HepG2 (cell line): ENCODE data around the gene NUP214. TPM values are rescaled to one million over a fixed set of nuclear protein-coding genes. Genes with fewer than 3 reads are reported as not detected.

Source experiments
- ATAC-seq: fragments of 200-7000 bp; cut with Tn5 transposase; 3 replicates; pipeline ENCODE4 v1.9.1; 2020; ENCODE audit warnings: mild to moderate bottlenecking, moderate library complexity
- BruUV-seq: library from RNA; stranded (reverse); fragments of 400-500 nt; replicated peaks from 2 replicates; lab custom pipeline; 2021; lab: Mats Ljungman, UMichigan
- CTCF ChIA-PET: fragments of 300-600 bp; formaldehyde crosslinking; extraction: SDS; loops from one replicate; lab custom pipeline; 2021; ENCODE audit warnings: low total read pairs, inconsistent platforms, low intra/inter-chr PET ratio; lab: Yijun Ruan, JAX
- POLR2A ChIA-PET: fragments of 350-600 bp; sonication (Branson Sonifier 250); formaldehyde crosslinking; loops from one replicate; lab custom pipeline; 2020; ENCODE audit warnings: antibody characterized with exemption, inconsistent platforms; lab: Yijun Ruan, JAX
- DNase-seq: peaks from one replicate; pipeline ENCODE4 v3.0.0-alpha.2; 2015; ENCODE audit warnings: low spot score
- FAIRE-seq: peaks from 3 replicates; lab custom pipeline; 2011; peaks lifted over from hg19 to GRCh38; lab: Jason Lieb, UNC
- H2AFZ ChIP-seq: one replicate; pipeline ENCODE4 v1.6.1; 2011; ENCODE audit warnings: low read length, inconsistent platforms
- H3K27ac ChIP-seq: fragments of 300-600 bp; 3 replicates; pipeline ENCODE4 v1.8.0; 2011; ENCODE audit warnings: mixed run types, mild to moderate bottlenecking, mixed read lengths, low read length, inconsistent platforms; ENCODE audit not compliant: insufficient read depth; ENCODE audit errors: extremely low read length
- H3K27me3 ChIP-seq, 2 experiments: fragments of 200-600 bp in 1 of 2; 2 replicates in 1 of 2; 3 replicates in 1 of 2; pipeline versions ENCODE4 v1.6.0 to v1.8.0; 2011; ENCODE audit warnings: low read length in 2 of 2, mild to moderate bottlenecking in 2 of 2, moderate library complexity in 2 of 2, inconsistent platforms in 1 of 2; ENCODE audit not compliant: insufficient read depth in 2 of 2, control insufficient read depth in 1 of 2
- H3K36me3 ChIP-seq, 2 experiments: fragments of 200-600 bp in 1 of 2; replicated peaks in 1 of 2; 2 replicates in 1 of 2; 3 replicates in 1 of 2; pipeline versions ENCODE4 v1.5.1 to v1.8.0; 2011; ENCODE audit warnings: low read length in 2 of 2, inconsistent platforms in 1 of 2; ENCODE audit not compliant: insufficient read depth in 2 of 2, control insufficient read depth in 1 of 2
- H3K4me1 ChIP-seq: 2 replicates; pipeline ENCODE4 v1.5.1; 2012; ENCODE audit warnings: low read length, inconsistent platforms; ENCODE audit not compliant: insufficient read depth
- H3K4me2 ChIP-seq: 2 replicates; pipeline ENCODE4 v1.6.0; 2011; ENCODE audit warnings: low read depth, low read length, inconsistent platforms
- H3K4me3 ChIP-seq, 3 experiments: fragments of 200-600 bp in 1 of 3; sonication (generic), shearing (Covaris generic) in 1 of 3; replicated peaks in 1 of 3; 2 replicates each; pipeline ENCODE4 v1.5.1; 2011 to 2016; ENCODE audit warnings: low read length in 3 of 3, inconsistent platforms in 2 of 3, low read depth in 2 of 3, mild to moderate bottlenecking in 2 of 3, control low read depth in 1 of 3, mixed read lengths in 1 of 3; ENCODE audit not compliant: insufficient read depth in 1 of 3
- H3K79me2 ChIP-seq: one replicate; pipeline ENCODE4 v1.6.1; 2011; ENCODE audit warnings: low read length, inconsistent platforms; ENCODE audit not compliant: insufficient read depth
- H3K9ac ChIP-seq: 2 replicates; pipeline ENCODE4 v1.6.0; 2011; ENCODE audit warnings: mild to moderate bottlenecking, low read depth, low read length, inconsistent platforms; ENCODE audit not compliant: insufficient read depth
- H3K9me3 ChIP-seq: 2 replicates; pipeline ENCODE4 v1.5.1; 2012; ENCODE audit warnings: mild to moderate bottlenecking, low read length
- H4K20me1 ChIP-seq: 2 replicates; pipeline ENCODE4 v1.6.0; 2011; ENCODE audit warnings: inconsistent platforms, mild to moderate bottlenecking, low read length, moderate library complexity; ENCODE audit not compliant: insufficient read depth
- CHD2 ChIP-seq: IDR thresholded peaks from 2 replicates; pipeline ENCODE4 v1.6.1; 2011; ENCODE audit warnings: low read depth, low read length, improper control_type of control experiment
- CHD4 ChIP-seq: fragments of 200-600 bp; sonication (generic); IDR thresholded peaks from 2 replicates; pipeline ENCODE4 v1.7.0; 2017; ENCODE audit warnings: mild to moderate bottlenecking, low read length, borderline replicate concordance
- NONO ChIP-seq, 2 experiments: fragments of 450-650 bp in 1 of 2; sonication (generic) in 1 of 2; formaldehyde crosslinking in 1 of 2; IDR thresholded peaks in 1 of 2; conservative IDR thresholded peaks in 1 of 2; 2 replicates each; pipeline versions ENCODE4 v1.6.1 to v1.8.0; 2017 to 2022; ENCODE audit warnings: mild to moderate bottlenecking in 1 of 2, missing genetic modification reagents in 1 of 2, moderate library complexity in 1 of 2
- TOE1 ChIP-seq: sonication (generic); formaldehyde crosslinking; IDR thresholded peaks from 2 replicates; pipeline ENCODE4 v1.4.0; 2020; ENCODE audit warnings: mild to moderate bottlenecking, missing genetic modification reagents
- ZFP91 ChIP-seq: sonication (generic); formaldehyde crosslinking; IDR thresholded peaks from 2 replicates; pipeline ENCODE4 v1.9.0; 2022; ENCODE audit warnings: missing genetic modification reagents, mild to moderate bottlenecking, borderline replicate concordance
- ZNF326 ChIP-seq: sonication (generic); formaldehyde crosslinking; IDR thresholded peaks from 2 replicates; pipeline ENCODE4 v1.4.0; 2020; ENCODE audit warnings: missing genetic modification reagents, borderline replicate concordance
- WGBS: methylation state at CpG from one replicate; pipeline ENCODE4 v1.1.6; 2017; ENCODE audit warnings: low lambda C conversion rate; 5-methylcytosine and 5-hydroxymethylcytosine counted together
- in situ Hi-C: cut with HindIII; loops from 2 replicates; pipeline ENCODE4 v1.10.0; 2017; ENCODE audit warnings: low pct_unique_long_range_greater_than_20kb; ENCODE audit not compliant: extremely low pct_ligation_motif_present
- intact Hi-C: fragments of 100-400 bp; cut with micrococcal nuclease; formaldehyde crosslinking; loops from one replicate; pipeline ENCODE4 v1.10.0; 2022; ENCODE audit not compliant: unreplicated experiment
- polyA plus RNA-seq, 8 experiments: library from polyadenylated mRNA; depleted of rRNA in 3 of 8; stranded (reverse) in 7 of 8; unstranded in 1 of 8; fragments of >200 nt; fragmentation: Illumina TruSeq in 4 of 8; extraction: Trizol in 4 of 8; gene quantifications; 2 replicates each; pipeline versions ENCODE4 v1.2.1 to v1.2.3, GENCODE V29; 2011 to 2016; ENCODE audit warnings: low read depth in 4 of 8, missing spikeins in 1 of 8, mixed read lengths in 1 of 8; ENCODE audit not compliant: insufficient read depth in 1 of 8
- total RNA-seq, 5 experiments: library from RNA; depleted of rRNA; stranded (reverse); fragments of >200 nt; fragmentation: Illumina TruSeq; extraction: Trizol; gene quantifications; 2 replicates each; pipeline ENCODE4 v1.2.3, GENCODE V29; 2016; ENCODE audit warnings: low read depth in 1 of 5
- TF ChIP-seq, protein P1 (sequence below): sonication (generic); formaldehyde crosslinking; IDR thresholded peaks from 2 replicates; pipeline ENCODE4 v1.4.0; 2020; ENCODE audit warnings: missing genetic modification reagents, borderline replicate concordance

NUP214 gene
- total and polyA plus RNA-seq, 2 of the 13 experiments (the other 11 are each of a cell fraction or from before 2014, with no cell fraction given), result 8.4 to 16.0 TPM

DNA sequence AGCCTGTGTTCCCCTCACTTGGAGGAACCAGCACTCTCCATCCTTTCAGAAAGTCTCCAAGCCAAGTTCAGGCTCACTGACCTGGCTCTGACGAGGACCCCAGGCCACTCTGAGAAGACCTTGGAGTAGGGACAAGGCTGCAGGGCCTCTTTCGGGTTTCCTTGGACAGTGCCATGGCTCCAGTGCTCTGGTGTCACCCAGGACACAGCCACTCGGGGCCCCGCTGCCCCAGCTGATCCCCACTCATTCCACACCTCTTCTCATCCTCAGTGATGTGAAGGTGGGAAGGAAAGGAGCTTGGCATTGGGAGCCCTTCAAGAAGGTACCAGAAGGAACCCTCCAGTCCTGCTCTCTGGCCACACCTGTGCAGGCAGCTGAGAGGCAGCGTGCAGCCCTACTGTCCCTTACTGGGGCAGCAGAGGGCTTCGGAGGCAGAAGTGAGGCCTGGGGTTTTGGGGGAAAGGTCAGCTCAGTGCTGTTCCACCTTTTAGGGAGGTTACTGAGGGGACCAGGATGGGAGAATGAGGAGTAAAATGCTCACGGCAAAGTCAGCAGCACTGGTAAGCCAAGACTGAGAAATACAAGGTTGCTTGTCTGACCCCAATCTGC lies 4.7 kb upstream of the NUP214 start:
- Histone ChIP-seq H3K9ac (no peak overlapping the region), H3K9me3 (no peaks in the 10 kb centered on the region), H3K36me3 (peaks cover 1 to 5% of the 10 kb centered on the region in 2 experiments; a peak in 1 of 5 replicates), H3K4me2 (no peak overlapping the region), H3K4me1 (peaks cover 41% of the 10 kb centered on the region), H3K27ac (peak overlapping the region; percentile 91), H4K20me1 (no peaks in the 10 kb centered on the region), H3K79me2 (peaks cover 3% of the 10 kb centered on the region), H3K27me3 (peaks cover 0 to 4% of the 10 kb centered on the region in 2 experiments; a peak in 2 of 5 replicates), H2AFZ (no peak overlapping the region), H3K4me3 (no peak overlapping the region)
- in situ Hi-C loops, result no loop called here
- intact Hi-C loops, result no loop called here
- FAIRE-seq (no peak), ATAC-seq (no peak), DNase-seq (no peak)
- CTCF ChIA-PET, result no interaction called here
- BruUV-seq, result no TSS peak
- 92% methylated on average over 5 of the region's 7 CpGs for WGBS
- 0 out of 2 replicates have a peak, but pooled peaks have one; percentile 7 for TF ChIP-seq ZFP91 (CRISPR knock-in tag)
- TF ChIP-seq ZNF326 (CRISPR knock-in tag), result no peak
- TF ChIP-seq NONO (IDR thresholded peaks at IDR 0.05), result no peak
- TF ChIP-seq NONO (CRISPR knock-in tag; conservative IDR thresholded peaks at IDR 0.05), result 0 out of 2 replicates have a peak, but pooled peaks have one; percentile 35
- TF ChIP-seq, protein P1, sequence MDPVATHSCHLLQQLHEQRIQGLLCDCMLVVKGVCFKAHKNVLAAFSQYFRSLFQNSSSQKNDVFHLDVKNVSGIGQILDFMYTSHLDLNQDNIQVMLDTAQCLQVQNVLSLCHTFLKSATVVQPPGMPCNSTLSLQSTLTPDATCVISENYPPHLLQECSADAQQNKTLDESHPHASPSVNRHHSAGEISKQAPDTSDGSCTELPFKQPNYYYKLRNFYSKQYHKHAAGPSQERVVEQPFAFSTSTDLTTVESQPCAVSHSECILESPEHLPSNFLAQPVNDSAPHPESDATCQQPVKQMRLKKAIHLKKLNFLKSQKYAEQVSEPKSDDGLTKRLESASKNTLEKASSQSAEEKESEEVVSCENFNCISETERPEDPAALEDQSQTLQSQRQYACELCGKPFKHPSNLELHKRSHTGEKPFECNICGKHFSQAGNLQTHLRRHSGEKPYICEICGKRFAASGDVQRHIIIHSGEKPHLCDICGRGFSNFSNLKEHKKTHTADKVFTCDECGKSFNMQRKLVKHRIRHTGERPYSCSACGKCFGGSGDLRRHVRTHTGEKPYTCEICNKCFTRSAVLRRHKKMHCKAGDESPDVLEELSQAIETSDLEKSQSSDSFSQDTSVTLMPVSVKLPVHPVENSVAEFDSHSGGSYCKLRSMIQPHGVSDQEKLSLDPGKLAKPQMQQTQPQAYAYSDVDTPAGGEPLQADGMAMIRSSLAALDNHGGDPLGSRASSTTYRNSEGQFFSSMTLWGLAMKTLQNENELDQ, result no peak
- TF ChIP-seq TOE1, result no peak
- no peak for TF ChIP-seq CHD2
- TF ChIP-seq CHD4, result no peak
- POLR2A ChIA-PET, result no interaction called here
